A549 treated with Mapracorat at 1 μM for 4 hours (cell line): ENCODE measurements around the gene ZDHHC11B. TPM values are rescaled to one million over a fixed set of nuclear protein-coding genes. Genes with fewer than 3 reads are reported as not detected.

Experiments used
- total RNA-seq: library from RNA; stranded (reverse); fragments of 200-300 nt; extraction: Qiagen RNA extraction; gene quantifications from 5 replicates; pipeline ENCODE4 v1.2.3, GENCODE V29; 2022

Gene ZDHHC11B
- total RNA-seq, result 1.1 to 1.7 TPM (median 1.5 TPM) in 5 replicates

GRCh38 chr5:784428-785177 is at the start of gene ZDHHC11B:
Gene ZDHHC11B (minus strand): TSS chr5:784729. CDS start chr5:766919, 17,810 bp downstream.

GRCh38 chr5:693271-694041 is 91.1 kb downstream of the ZDHHC11B start, which contains the start of gene TPPP:
Gene TPPP (minus strand): TSS chr5:693352. CDS start chr5:678060, 15,292 bp downstream.

Other genes with a start within 250 kb of the ZDHHC11B start
- 7.5 to 11.3 TPM (median 10.0 TPM) in 5 replicates for gene CEP72, start 172.4 kb downstream of the ZDHHC11B start, total RNA-seq
- 5.5 to 8.3 TPM (median 6.9 TPM) in 5 replicates for gene TPPP, start 91.4 kb downstream of the ZDHHC11B start, total RNA-seq
- gene ZDHHC11, start 66.3 kb upstream of the ZDHHC11B start, total RNA-seq, result 12.6 to 20.1 TPM (median 16.3 TPM) in 5 replicates
- gene BRD9, start 108.1 kb upstream of the ZDHHC11B start, total RNA-seq, result 36.9 to 42.0 TPM (median 40.6 TPM) in 5 replicates
- 61.6 to 77.8 TPM (median 71.3 TPM) in 5 replicates for gene TRIP13, start 108.2 kb upstream of the ZDHHC11B start, total RNA-seq
- 16.2 to 22.8 TPM (median 21.8 TPM) in 5 replicates for gene NKD2, start 224.1 kb upstream of the ZDHHC11B start, total RNA-seq